ENCODE results near the gene RAD18.

GRCh38 chr3:8834974-8835373 lies 128.3 kb downstream of the RAD18 start:
- TF ChIP-seq PATZ1 (CRISPR knock-in tag; IDR thresholded peaks at IDR 0.05; ENCODE audit: borderline replicate concordance) (no peak), ZNF565 (CRISPR knock-in tag; conservative IDR thresholded peaks at IDR 0.05; ENCODE audit: low read depth) (no peak)

Data from SK-N-SH treated with all-trans-retinoic acid at 6 μM for 48 hours (cell line).